PC-3 (cell line): ENCODE data around the gene ZNF8. TPM values are rescaled to one million over a fixed set of nuclear protein-coding genes. Genes with fewer than 3 reads are reported as not detected.

Source experiments
- ATAC-seq: fragments of 200-7000 bp; cut with Tn5 transposase; 2 replicates; pipeline ENCODE4 v1.9.1; 2020; ENCODE audit warnings: mild to moderate bottlenecking, moderate library complexity
- BruUV-seq: library from RNA; stranded (reverse); fragments of 400-500 nt; replicated peaks from 2 replicates; lab custom pipeline; 2021; lab: Mats Ljungman, UMichigan
- CTCF ChIA-PET: fragments of 300-600 bp; sonication (Branson Sonifier 250); formaldehyde crosslinking; loops from one replicate; lab custom pipeline; 2022; ENCODE audit warnings: antibody characterized with exemption; lab: Charles Lee
- POLR2A ChIA-PET: fragments of 300-600 bp; sonication (Branson Sonifier 250); formaldehyde crosslinking; loops from one replicate; lab custom pipeline; 2022; ENCODE audit warnings: antibody characterized with exemption; ENCODE audit not compliant: unreplicated experiment; lab: Charles Lee
- DNase-seq: peaks from one replicate; pipeline ENCODE4 v3.0.0-alpha.2; 2015
- H2AFZ ChIP-seq: fragments of 300-600 bp; sonication (generic); 2 replicates; pipeline ENCODE4 v1.6.0; 2016; ENCODE audit warnings: antibody characterized with exemption, low read length
- H3F3A ChIP-seq: fragments of 300-600 bp; sonication (generic); one replicate; pipeline ENCODE4 v1.6.0; 2017; ENCODE audit warnings: antibody characterized with exemption, low read length, control low read depth, mild to moderate bottlenecking; ENCODE audit not compliant: unreplicated experiment
- H3K27ac ChIP-seq: fragments of 300-600 bp; sonication (generic); 2 replicates; pipeline ENCODE4 v1.5.1; 2016; ENCODE audit warnings: mild to moderate bottlenecking, low read length
- H3K27me3 ChIP-seq: fragments of 300-600 bp; sonication (generic); 2 replicates; pipeline ENCODE4 v1.6.1; 2016; ENCODE audit warnings: low read length, mixed read lengths
- H3K36me3 ChIP-seq: fragments of 300-600 bp; sonication (generic); 2 replicates; pipeline ENCODE4 v1.6.1; 2016; ENCODE audit warnings: low read depth, mixed run types, low read length, mixed read lengths
- H3K4me1 ChIP-seq: fragments of 300-600 bp; sonication (generic); 2 replicates; pipeline ENCODE4 v1.5.1; 2016; ENCODE audit warnings: low read length; ENCODE audit not compliant: insufficient read depth
- H3K4me2 ChIP-seq: fragments of 300-600 bp; sonication (generic); 2 replicates; pipeline ENCODE4 v1.6.0; 2016; ENCODE audit warnings: low read length
- H3K4me3 ChIP-seq: fragments of 300-600 bp; sonication (generic); 2 replicates; pipeline ENCODE4 v1.5.1; 2016; ENCODE audit warnings: mild to moderate bottlenecking, low read length, mixed read lengths
- H3K79me2 ChIP-seq: fragments of 300-600 bp; sonication (generic); 2 replicates; pipeline ENCODE4 v1.6.1; 2017; ENCODE audit warnings: low read length, mixed read lengths
- H3K9ac ChIP-seq: fragments of 300-600 bp; sonication (generic); 2 replicates; pipeline ENCODE4 v1.6.0; 2016; ENCODE audit warnings: mild to moderate bottlenecking, low read length
- H3K9me2 ChIP-seq: fragments of 300-600 bp; sonication (generic); replicated peaks from 2 replicates; pipeline ENCODE4 v1.6.1; 2016; ENCODE audit warnings: mixed run types, low read length, mixed read lengths
- H3K9me3 ChIP-seq: fragments of 300-600 bp; sonication (generic); 2 replicates; pipeline ENCODE4 v1.6.1; 2016; ENCODE audit warnings: low read length, mixed read lengths
- H4K20me1 ChIP-seq: fragments of 300-600 bp; sonication (generic); 2 replicates; pipeline ENCODE4 v1.6.1; 2016; ENCODE audit warnings: low read length, mixed read lengths
- CTCF ChIP-seq: fragments of 300-600 bp; sonication (generic); conservative IDR thresholded peaks from 2 replicates; pipeline ENCODE4 v1.5.1; 2017; ENCODE audit warnings: antibody characterized with exemption, low read depth, mild to moderate bottlenecking, low read length
- EZH2 ChIP-seq: fragments of 300-600 bp; sonication (generic); IDR thresholded peaks from one replicate; pipeline ENCODE4 v1.6.1; 2017; ENCODE audit warnings: antibody characterized with exemption, mild to moderate bottlenecking, low read length; ENCODE audit not compliant: unreplicated experiment
- EZH2phosphoT487 ChIP-seq: fragments of 300-600 bp; sonication (generic); IDR thresholded peaks from 2 replicates; pipeline ENCODE4 v1.6.1; 2018; ENCODE audit warnings: mild to moderate bottlenecking, antibody characterized with exemption, low read length, borderline replicate concordance
- intact Hi-C: fragments of 100-400 bp; cut with micrococcal nuclease; formaldehyde crosslinking; loops from 2 replicates; pipeline ENCODE4 v1.9.0; 2023
- total RNA-seq: library from RNA; depleted of rRNA; stranded (reverse); fragments of >200 nt; gene quantifications from 2 replicates; pipeline ENCODE4 v1.2.3, GENCODE V29; 2014

Gene ZNF8
- total RNA-seq, 1 experiment from 2014 or later = 7.3 TPM

- Histone ChIP-seq H3K9me3 (no peaks in the 10 kb centered on the region), H3K27ac (no peak overlapping the region; the same call in 1 of the 2 replicates), H3K9ac (0 out of 2 replicates have a peak overlapping the region, but pooled peaks have one; percentile 4), H3K4me1 (peaks cover 8% of the 10 kb centered on the region), H2AFZ (peak overlapping the region; percentile 84), H4K20me1 (no peaks in the 10 kb centered on the region), H3K4me3 (peak overlapping the region; percentile 81), H3K36me3 (peaks cover 60% of the 10 kb centered on the region), H3K4me2 (peak overlapping the region; percentile 80), H3K27me3 (no peaks in the 10 kb centered on the region), H3F3A (no peaks in the 10 kb centered on the region), H3K79me2 (peaks cover 28% of the 10 kb centered on the region), H3K9me2 (no peaks in the 10 kb centered on the region)
- ATAC-seq = peak; percentile 23
- ChIA-PET CTCF (no interaction called here), POLR2A (interaction anchor here (0.5 to 1.1 kb wide), 3 partner anchors 21 to 817 kb away, joined by 3 read pairs; partner anchors contain the start of genes ZNF324B and ZNF419)
- no peak for TF ChIP-seq EZH2phosphoT487
- TF ChIP-seq CTCF = no peak
- no peak for TF ChIP-seq EZH2
- intact Hi-C loops = loop anchor here (1.0 to 2.0 kb wide), 4 partner anchors 22 to 162 kb away; partner anchors contain the start of genes ZNF8, ZNF837 and ZSCAN22
- BruUV-seq = no TSS peak
- no peak for DNase-seq
These were observed 26.0 kb downstream of the ZNF8 start for GRCh38 chr19:58304748-58305064.

- H3K9me2 ChIP-seq = no peaks in the 10 kb centered on the region
- peak within 1 kb of the TSS; percentile 8 for H3K27ac ChIP-seq
- H3F3A ChIP-seq = no peaks in the 10 kb centered on the region
- CTCF ChIA-PET = no interaction called here
- no TSS peak for BruUV-seq
- POLR2A ChIA-PET = interaction anchor here (0.5 to 1.1 kb wide), 3 partner anchors 20 to 818 kb away, joined by 3 read pairs; partner anchors contain the start of genes ZNF324B and ZNF419
- H3K4me1 ChIP-seq = peaks cover 8% of the 10 kb centered on the region
- peaks cover 28% of the 10 kb centered on the region for H3K79me2 ChIP-seq
- no peaks in the 10 kb centered on the region for H3K27me3 ChIP-seq
- no peaks in the 10 kb centered on the region for H4K20me1 ChIP-seq
- peak within 1 kb of the TSS; percentile 84 for H2AFZ ChIP-seq
- TF ChIP-seq CTCF (no peak), EZH2 (no peak), EZH2phosphoT487 (no peak)
- H3K4me3 ChIP-seq = peak within 1 kb of the TSS; percentile 81
- H3K9me3 ChIP-seq = no peaks in the 10 kb centered on the region
- intact Hi-C loops = loop anchor here (1.0 to 2.0 kb wide), 4 partner anchors 21 to 161 kb away; partner anchors contain the start of genes ZNF8, ZNF837 and ZSCAN22
- ATAC-seq (peak; percentile 100), DNase-seq (peak; percentile 98)
- H3K36me3 ChIP-seq = peaks cover 58% of the 10 kb centered on the region
- H3K9ac ChIP-seq = peak within 1 kb of the TSS; percentile 77
- peak within 1 kb of the TSS; percentile 80 for H3K4me2 ChIP-seq
These were observed 26.5 kb downstream of the ZNF8 start, which contains the start of gene ERVK3-1 for GRCh38 chr19:58305065-58305931. Gene ERVK3-1, plus strand, starts transcription at chr19:58305377. Its CDS starts 6,792 bp downstream, at chr19:58312169.
